HG03378 (cell line): ENCODE data around the gene SYPL2.
A peak's percentile ranks its signal among the peaks of the same experiment; 100 is the strongest.
"Not testable (repeated sequence)": the region's sequence is repeated elsewhere in the genome, so short reads cannot be mapped to it uniquely, and the experiment has no call there.

Source experiments
- ATAC-seq: cut with Tn5 transposase; IDR thresholded peaks from one replicate; pipeline ENCODE4 v1.9.1; 2021; ENCODE audit warnings: mild to moderate bottlenecking, moderate library complexity; ENCODE audit not compliant: unreplicated experiment

SYPL2 gene

GRCh38 chr1:109470245-109470644 is 3.9 kb downstream of the SYPL2 start:
- no peak for ATAC-seq

DNA sequence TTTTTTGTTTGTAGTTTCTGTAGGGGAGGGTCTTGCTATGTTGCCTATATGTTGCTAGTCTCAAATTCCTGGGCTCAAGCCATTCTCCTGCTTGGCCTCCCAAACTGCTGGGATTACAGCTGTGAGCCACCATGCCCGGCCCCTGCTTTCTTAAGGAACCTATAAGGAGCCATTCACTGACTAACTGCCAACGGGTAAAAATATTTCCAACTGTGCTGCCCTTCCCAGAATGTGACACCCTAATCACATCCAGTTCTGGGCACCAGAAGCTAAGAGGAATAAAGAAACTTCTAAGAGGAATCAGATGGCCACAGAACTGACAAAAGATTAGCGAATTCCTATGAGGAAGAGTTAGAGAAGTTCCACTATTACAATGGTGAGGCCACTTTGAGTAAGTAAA is 6.4 kb downstream of the SYPL2 start:
- no peak for ATAC-seq

- not testable (repeated sequence) for ATAC-seq
Observed at GRCh38 chr1:109473284-109474057, 7.1 kb downstream of the SYPL2 start.

DNA sequence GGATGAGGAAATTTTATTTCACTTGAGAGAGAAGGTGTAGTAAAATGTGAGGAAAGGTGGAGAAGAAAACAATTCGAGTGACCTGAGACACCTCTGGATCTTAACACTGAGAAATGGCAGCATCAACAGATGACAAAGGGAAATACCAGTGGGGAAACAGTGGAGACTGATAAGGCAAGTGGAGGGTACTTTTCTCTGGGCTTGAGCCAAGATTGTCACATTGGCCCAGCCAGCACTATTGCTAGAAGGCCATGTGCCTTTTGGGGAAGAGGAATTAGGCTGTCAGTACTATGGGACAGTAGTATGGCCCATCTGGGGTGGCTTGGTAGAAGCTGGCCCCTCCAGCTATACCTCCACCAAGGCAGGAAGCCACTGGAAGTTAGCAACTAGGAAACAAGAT is 8.4 kb downstream of the SYPL2 start:
- no peak for ATAC-seq

DNA sequence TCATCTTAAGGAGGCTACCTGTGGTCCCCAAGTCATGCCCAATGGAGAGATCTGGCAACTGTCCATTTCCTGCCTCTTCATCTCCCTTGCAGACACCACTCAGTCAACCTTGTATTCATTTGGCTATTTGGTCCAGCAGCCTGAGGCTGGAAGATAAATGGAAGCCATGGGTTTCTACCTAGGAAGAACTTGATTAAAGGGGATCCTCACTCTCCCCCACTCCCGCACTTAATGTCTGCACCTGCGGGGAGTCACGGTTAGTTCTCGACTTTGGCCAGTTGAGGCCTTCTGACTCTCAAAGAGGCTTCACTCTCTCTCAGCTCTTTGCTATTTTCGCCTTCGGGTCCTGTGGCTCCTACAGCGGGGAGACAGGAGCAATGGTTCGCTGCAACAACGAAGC is 8.9 kb downstream of the SYPL2 start:
- no peak for ATAC-seq

- no peak for ATAC-seq
Observed at GRCh38 chr1:109476825-109477224, 10.5 kb downstream of the SYPL2 start.

DNA sequence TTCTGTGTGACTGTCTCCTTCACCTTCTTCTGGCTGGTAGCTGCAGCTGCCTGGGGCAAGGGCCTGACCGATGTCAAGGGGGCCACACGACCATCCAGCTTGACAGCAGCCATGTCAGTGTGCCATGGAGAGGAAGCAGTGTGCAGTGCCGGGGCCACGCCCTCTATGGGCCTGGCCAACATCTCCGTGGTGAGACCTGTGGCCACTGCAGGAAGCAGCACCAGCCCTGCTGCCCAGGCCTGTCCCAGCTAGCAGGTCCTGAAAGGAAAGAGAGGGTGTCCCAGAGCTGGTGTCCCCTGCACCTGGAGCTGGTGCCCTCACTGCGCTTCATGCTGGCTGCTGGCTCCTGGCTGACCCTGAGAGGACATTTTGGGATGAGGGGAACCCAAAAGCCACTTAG is 11.5 kb downstream of the SYPL2 start:
- ATAC-seq = no peak

- no peak for ATAC-seq
Observed at GRCh38 chr1:109478806-109479205, 12.5 kb downstream of the SYPL2 start.

DNA sequence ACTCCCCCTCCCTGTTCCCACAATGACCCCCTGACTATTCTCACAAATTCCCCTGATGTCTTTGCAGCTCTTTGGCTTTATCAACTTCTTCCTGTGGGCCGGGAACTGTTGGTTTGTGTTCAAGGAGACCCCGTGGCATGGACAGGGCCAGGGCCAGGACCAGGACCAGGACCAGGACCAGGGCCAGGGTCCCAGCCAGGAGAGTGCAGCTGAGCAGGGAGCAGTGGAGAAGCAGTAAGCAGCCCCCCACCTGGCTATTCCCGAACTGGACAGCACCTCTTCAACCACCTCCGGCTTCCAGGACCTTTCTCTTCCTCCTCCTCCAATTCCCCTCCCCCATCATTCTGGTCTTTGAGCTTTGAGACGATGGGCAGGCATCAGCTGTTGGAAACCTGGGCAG is 13.0 kb downstream of the SYPL2 start:
- ATAC-seq = no peak

GRCh38 chr1:109479901-109480300 is 13.6 kb downstream of the SYPL2 start:
- no peak for ATAC-seq

DNA sequence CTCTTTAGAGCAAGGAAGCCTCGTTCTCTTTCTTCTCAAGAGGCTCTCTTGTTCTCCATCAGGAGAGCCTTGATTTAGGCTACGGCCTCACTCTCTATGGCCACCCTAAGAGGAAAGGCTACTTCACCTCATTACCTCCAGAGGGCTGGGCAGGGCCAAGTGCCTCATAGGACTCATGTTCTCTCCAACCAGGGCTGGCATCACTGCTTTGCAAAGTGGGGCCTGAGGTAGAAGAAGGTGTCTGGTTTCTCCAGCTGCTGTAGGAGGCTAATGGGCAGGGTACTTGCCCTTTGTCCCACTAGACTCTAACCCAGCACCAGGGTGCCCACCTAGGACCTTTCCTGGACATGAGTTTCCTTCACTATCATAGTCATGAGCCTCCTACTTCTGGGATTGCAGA is 15.3 kb downstream of the SYPL2 start:
- no peak for ATAC-seq

GRCh38 chr1:109482242-109482641 is 15.9 kb downstream of the SYPL2 start:
- no peak for ATAC-seq

- no peak for ATAC-seq
Observed at GRCh38 chr1:109482791-109483671, 16.7 kb downstream of the SYPL2 start.

DNA sequence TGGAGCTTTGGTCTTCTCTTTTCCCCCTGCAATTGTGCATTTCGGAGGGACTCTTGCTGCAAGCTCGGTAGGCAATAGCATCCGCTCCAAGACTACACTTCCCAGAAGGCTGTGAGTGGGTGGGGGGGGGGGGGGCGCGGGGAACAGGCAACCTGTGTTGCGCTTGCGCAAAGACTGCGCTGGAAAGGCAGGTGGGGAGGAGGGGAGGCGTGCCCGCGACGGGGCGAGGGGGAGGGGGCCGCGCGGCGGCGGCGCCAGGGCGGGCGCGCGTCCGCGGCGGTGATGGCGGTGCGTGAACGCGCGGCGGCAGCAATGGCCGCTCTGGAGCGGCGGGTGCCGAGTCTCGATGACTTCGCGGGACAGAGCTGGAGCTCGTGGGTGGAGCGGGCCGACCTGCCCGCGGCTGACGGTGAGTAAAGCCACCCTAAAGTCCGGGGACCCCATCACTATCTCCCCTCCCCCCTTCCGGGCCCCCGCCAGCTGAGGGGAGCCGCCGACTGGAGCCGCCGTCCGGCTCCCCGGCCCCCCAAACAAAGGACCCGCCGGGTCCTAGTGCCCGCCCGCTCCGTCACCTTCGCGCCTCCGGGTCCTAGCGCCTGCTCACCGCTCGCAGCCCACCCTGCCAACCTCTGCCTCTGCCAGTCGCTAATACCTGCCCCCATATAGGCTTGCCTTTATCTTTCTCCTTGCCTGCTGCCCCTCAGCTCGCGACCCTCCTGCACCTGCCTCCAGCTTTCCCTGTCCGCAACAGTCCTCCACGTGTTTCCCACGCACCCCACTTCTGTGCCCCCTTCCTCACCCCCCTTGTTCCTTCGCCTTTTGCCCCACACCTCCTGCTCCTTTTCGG is 17.5 kb downstream of the SYPL2 start, which contains the start of gene ATXN7L2:
TSS of gene ATXN7L2 (plus strand) at position 234 of the 847 bp plus-strand sequence. CDS start at position 283, 49 bp downstream.
- ATAC-seq = peak; percentile 46

DNA sequence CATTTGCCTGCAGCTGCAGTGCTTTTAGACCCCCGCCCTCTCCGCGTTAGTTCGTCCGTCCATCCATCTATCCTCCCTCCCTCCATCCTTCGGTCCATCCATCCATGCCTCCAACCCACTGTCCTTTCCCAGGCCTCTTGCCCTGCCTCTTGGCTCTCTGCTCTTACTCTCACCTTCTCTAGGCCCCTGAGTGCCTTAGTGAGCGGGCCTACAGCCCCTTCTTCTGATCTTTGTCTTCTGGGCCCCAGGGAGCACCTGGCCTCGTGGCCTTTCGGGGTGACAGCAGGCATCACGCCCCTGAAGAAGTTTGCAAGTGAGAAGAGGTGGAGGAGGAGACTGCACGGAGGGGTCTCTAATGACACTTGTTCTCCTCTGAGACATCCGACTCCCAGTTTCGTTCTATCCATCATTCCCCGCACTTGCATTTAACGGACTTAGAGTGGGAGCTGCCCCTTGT is 18.2 kb downstream of the SYPL2 start:
- ATAC-seq = no peak

GRCh38 chr1:109485001-109485400 is 18.7 kb downstream of the SYPL2 start:
- no peak for ATAC-seq

GRCh38 chr1:109487261-109487660 is 20.9 kb downstream of the SYPL2 start:
- no peak for ATAC-seq

DNA sequence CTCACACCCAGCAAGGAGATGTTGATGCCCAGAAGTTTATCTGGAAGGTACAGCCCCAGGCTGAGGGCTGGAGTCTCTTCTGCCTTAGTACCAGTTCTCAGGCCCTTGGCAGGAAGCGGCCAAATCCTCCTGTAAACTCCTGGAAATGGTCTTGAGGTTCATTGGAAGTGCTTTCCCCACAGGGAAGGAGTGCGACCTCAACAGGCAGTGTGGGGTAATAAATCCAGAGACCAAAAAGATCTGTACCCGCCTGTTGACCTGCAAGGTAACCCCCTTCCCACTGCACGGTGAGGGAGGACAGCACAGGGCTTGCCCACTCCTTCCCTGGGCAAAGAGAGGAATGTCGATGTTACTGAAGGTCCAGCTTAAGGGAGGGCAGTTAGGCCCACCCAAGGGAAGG is 21.9 kb downstream of the SYPL2 start:
- no peak for ATAC-seq

DNA sequence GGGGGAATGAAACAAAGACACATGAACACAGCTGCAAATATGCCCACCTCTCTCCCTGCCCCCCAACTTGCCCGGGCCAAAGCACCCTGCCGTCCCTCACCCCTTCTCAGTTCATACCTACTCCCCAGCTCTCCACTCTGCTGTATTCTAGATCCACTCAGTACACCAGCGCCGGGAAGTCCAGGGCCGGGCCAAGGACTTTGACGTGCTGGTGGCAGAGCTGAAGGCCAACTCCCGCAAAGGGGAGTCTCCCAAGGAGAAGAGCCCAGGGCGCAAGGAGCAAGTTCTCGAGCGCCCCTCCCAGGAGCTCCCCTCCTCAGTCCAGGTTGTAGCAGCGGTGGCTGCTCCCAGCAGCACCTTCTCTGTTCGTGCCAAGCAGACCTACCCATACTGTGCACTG is 22.4 kb downstream of the SYPL2 start:
- no peak for ATAC-seq

- peak; percentile 35 for ATAC-seq
Observed at GRCh38 chr1:109490029-109490933, 23.9 kb downstream of the SYPL2 start.
